GM21737 (cell line): ENCODE data around the gene CNTNAP2.
"Not testable (repeated sequence)": the region's sequence is repeated elsewhere in the genome, so short reads cannot be mapped to it uniquely, and the experiment has no call there.

Experiments used
- ATAC-seq: cut with Tn5 transposase; IDR thresholded peaks from one replicate; pipeline ENCODE4 v1.9.1; 2021; ENCODE audit warnings: mild to moderate bottlenecking, moderate library complexity; ENCODE audit not compliant: unreplicated experiment

CNTNAP2 gene

DNA sequence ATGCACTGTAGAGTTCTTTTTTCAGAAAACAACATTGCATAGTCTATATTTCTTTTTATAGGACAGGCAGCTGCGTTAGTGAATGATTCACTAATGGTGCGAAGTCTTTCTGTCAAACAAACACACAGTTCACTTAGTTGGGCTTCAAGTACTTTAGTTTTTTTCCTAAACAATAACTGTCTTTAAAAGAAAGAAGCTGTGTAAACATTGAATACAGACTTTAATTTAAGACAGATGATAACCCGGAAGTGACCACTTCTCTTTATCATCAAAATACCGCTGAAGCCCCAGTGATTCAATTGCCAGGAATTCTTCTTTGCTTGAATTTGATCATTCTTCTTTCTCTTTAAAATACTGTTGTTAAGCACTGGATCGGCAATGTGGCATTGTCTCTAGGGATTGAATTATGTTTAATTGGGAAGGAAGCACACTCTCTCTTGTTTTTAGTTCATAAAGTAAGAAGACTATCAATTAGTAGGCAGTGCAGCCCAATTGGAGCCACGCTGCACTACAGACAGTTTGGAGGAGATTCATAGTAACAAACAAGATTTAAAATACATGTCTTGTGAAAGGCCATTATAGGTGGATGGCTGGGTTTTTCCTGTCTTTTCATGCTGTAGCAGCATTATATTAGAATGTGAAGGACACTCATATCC lies 30.4 kb downstream of the CNTNAP2 start:
- ATAC-seq: no peak

DNA sequence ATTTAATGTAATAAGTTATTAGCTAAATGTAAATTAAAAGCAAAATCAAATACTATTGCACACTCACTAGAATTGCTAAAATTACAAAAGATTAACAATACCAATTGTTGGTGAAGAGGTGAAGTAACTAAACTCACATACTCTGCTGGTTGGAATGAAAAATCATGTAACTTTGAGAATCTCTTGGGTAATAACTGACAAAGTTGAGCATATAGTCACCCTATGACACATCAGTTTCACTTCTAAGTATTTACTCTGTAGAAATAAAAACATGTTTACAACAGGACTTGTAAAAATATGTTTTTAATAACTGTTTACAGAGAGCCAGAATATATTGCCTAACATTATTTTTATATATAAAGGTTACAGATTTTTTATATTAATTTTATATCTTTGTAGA lies 33.6 kb downstream of the CNTNAP2 start:
- no peak for ATAC-seq

DNA sequence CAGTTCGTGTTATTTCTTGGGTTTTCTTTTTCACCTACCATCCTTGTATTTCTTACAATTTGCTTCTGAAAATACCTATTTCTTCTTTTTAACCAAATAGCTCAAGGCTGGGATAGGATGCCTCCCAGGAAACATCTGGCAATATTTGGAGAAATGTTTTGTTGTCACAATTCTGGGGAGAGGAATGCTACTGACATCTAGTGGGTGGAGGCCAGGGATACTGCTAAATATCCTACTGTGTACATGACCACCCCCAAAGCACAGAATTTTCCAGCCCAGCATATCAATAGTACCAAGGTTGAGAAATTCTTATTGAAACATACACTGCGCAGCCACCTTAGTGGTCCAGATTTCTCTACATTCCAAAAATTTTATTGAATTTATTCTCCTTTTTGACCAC lies 55.5 kb downstream of the CNTNAP2 start:
- ATAC-seq: no peak

DNA sequence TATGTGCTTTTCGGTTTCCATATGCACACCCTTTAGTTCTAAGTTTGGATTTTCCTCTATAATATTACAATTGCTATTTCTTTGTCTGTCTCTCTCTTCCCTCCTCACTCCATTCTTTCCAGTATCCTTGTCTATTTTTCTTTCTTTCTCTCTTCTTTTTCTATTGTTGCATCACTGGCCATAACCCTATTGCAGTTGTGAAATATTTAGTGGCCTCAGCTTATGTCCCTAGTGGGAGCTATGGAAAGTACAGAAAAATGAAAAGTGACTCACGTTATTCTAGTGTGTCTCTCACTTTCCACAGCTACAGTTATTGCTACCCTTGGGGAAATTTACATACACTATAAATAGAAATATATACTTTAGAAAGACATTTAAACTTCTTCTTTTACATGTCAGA lies 59.1 kb downstream of the CNTNAP2 start:
- no peak for ATAC-seq

DNA sequence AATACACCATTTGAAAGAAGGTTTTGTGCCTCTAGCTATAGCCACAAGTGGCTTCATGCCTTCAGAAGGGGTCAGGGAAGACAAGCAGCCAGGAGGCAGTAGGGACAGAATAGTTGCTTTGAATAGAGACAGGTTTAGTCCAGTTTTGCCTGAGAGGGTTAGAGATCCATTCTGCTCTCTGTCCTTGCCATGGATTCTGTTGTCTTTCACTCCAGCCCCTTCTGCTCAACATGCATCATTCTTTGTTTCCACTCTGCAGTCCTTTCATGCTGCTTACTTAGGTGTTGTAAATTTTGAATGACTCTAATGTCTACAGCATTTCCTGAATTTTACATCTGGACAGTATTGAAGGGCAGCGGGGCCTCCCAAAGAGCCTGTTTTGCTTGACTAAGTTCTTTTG lies 60.3 kb downstream of the CNTNAP2 start:
- no peak for ATAC-seq

DNA sequence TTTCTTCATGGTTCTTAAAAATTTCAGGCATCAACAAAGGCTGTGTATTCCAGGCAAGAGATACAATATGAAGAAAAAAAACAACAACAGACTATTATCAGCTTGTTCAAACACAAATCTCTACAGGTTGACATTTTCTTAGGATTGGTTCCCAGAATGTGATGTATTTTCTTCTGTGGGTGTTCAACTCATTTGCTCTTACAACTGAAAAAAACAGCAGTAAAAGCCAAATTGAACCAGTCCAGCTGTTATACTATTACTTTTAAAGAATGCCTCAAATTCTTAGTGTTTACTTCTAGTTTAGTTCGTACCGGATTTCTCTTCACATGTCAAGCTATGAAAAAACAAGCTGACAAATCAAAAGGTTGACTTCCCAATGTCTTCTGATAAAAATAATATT lies 60.7 kb downstream of the CNTNAP2 start:
- ATAC-seq: no peak

DNA sequence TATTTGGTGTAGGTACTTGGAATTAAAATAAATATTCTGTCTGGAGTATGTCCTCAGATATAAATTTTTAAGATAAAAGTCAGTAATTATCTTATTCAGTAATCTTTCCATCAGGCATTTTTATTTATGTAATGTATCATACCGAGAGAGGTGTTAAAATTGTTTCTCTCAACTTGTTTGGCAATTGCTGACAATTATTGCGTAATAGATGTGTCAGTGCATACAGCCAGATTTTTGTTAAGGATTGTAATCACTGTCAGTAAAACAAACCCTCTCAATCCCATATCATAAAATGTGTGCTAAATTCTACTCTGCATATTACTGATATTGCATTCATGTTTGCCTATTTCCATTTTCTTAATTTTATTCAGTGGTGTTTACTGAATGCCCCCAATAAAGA lies 69.2 kb downstream of the CNTNAP2 start:
- ATAC-seq: no peak

DNA sequence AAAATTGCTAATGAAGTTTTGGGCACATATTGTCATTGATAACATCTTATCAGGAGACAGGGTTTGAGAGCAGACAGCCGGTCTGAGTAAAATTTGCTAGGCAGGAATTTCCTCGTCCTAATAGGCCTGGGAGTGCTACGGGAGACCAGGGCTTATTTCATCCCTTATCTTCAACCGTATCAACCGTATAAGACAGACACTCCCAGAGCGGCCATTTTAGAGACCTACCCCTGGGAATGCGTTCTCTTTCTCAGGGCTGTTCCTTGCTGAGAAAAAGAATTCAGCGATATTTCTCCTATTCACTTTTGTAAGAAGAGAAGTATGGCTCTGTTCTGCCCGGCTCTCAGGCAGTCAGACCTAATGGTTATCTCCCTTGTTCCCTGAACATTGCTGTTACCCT lies 74.8 kb downstream of the CNTNAP2 start:
- not testable (repeated sequence) for ATAC-seq

DNA sequence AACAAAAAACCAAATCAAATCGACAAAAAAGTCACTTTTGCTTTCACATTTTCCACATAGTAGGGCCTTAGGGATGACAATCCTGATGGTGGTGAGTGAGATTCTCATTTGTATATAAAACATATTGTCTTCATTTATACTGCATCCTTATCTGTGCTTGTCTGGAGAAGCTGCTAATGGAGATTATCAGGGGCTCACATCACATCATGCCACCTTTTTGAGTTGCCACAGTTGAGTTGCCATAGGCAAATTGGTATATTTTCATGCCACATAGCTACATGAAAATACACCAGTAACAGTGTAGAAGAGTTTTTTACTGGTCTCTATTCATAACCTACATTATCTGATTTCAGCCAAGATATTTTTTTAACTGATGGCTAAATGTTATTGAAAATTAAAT lies 85.3 kb downstream of the CNTNAP2 start:
- ATAC-seq: no peak

DNA sequence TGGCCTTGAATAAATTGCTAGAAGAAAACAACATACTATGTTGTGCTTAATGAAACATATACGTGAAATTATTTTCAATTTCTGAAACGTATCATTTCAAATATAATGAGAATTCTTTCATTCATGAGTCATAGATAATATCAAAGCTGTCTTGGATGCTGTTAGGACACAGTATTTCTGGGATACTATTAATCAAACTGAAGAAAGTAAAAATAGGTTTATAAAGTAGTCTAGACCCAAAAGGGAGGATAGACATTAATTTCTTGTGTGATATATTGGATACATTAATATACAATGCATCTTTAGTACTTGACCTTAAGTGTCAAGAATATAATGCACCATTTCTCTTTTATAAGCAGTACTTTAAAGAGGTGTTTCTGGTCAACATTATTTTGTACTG lies 89.7 kb downstream of the CNTNAP2 start:
- no peak for ATAC-seq

DNA sequence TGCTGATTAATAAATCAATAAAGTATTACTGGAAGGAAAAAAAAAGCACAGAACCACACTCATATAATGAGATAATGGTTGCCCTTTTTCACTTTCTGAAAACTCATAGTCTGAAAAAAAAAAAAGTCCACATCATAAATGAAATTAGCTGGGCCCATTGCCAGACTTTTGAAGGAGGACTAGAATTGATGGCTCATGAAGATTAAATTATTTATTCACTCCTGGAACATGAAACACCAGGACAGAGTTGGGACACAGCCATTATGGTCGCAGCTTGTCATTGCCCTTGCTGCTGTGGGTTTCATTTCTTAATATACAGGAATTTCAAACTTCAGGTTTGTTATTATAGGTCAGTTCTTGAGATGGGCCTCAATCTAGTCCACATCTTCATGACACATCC lies 91.9 kb downstream of the CNTNAP2 start:
- ATAC-seq: no peak

DNA sequence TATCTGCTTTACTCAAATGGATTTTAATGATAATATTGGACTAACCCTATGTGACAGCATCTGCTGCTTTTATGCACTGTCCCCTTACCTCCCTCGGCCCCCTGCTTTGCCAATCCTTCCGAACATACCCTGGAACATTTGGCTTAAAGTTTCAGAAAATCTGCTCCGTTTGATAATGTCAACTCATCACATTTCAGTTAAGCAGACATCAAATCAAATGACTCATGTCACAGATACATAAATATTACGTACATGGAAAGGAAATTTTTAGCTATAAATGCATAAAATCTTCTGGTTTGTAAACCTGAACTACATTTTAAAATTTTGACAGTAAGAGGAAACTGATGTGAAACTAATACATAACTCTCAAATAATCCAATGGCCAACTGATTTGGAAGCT lies 98.2 kb downstream of the CNTNAP2 start:
- no peak for ATAC-seq

DNA sequence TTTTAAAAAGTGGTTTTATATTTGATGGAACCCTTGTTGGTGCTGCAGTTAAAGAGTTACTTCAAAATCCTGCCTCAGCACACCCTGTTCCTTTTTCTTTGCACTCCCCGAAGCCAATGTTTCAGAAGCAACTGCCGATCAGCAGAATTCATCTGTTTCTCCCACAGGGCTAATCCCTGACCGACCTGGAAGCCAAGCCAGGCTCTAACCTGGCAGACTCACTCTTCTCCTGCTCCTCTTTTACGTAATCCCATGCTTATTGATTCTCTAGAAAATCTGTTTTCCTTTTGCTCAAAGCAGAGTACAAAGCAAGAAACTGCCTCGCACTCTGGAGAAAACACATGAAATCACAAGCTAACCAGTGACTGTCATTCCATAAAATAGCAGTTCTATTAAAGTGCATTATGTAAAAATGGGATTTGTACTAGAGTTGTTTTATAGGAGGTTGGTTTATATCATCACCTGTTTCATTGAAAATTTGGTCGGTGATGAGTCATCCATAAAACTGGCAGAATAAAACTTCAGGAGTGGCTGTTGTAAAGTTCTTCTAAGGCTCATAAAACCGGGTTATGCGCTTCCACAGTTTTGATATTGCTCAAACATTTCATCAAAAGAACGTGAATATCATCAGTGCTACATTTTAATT lies 99.9 kb downstream of the CNTNAP2 start:
- ATAC-seq: no peak

DNA sequence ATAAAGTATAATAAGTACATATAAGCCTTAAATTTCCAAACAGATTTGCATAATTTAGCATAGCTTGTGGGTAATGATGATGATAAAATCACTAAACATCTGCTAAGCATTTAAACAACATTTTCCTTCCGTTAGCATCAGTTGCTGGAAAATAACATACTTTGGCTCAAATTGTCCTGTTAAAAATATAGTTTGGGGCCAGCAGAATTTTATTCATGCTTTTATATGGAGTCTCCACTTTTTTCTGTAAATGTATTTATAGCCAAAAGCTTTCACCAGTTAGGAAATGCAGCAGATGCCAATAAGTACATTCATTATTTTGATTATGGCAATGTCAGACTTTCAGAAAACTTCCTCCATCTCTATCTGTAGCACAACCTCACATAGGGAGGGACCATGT lies 107.2 kb downstream of the CNTNAP2 start:
- no peak for ATAC-seq

DNA sequence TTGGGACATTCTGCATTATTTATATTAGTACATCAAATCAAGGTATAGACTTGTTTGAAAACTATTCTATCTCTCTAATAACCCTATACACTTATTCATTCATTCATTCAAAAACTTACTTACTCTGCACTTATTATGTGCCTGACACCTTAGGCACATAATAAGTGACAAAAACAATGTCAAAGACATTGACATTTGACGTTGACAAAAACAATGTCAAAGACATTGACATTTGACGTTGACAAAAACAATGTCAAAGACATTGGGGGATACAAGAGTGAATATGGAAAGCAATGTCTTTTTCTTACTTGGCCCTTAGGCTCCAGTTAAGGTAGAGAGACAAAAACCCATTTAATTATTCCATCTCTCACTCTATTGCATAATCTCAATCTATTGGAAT lies 116.0 kb downstream of the CNTNAP2 start:
- ATAC-seq: no peak

DNA sequence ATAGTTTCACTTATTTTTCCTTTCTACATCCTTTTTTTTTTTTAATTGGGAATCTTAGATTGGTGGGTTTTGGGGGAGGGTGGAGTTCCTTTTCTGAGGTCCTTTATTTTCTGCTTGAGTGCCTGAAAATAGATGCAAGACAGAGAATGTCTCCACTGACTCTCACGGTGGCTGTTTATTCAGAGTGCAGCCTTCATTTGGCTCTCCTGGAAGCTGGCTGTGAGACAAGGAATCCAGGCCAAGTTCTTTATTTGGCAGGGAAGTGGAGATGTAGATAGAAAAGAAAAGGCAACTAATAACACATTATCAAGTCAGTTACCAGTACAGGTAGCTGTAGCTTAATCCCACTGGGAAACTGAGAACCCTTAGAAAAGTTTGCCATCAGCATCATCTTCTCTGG lies 118.6 kb downstream of the CNTNAP2 start:
- no peak for ATAC-seq

DNA sequence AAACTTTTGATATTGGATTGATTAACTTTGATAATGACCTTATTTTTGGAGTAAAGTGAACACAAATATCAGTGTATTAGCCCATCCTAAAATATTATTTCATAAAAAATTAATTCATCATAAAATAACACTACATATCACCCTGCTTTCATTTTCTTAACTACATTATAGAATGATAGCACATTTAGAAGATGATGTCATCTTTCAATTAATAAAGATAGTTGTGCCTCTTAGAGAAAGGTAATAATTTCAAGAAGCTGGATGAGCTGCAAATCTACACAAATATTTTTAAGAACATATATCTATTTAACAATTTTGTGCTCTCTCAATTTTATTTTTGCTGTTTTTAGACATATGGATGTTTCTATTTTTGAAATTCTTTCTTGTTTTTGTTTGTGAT lies 126.1 kb downstream of the CNTNAP2 start:
- no peak for ATAC-seq

DNA sequence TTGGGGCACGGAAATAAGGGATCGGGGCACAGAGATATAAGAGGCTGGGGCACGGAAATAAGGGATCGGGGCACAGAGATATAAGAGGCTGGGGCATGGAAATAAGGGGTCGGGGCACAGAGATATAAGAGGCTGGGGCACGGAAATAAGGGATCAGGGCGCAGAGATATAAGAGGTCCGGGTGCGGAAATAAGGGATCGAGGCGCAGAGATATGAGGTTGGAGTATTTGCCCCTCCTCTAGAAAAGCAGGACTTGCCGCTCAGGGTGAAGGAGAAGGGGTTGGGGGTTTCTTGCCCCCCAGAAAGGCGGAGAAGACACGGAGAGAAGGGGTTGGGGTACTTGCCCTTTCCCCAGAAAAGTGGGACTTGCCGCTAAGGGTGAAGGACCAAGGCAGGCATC lies 131.4 kb downstream of the CNTNAP2 start:
- ATAC-seq: not testable (repeated sequence)

DNA sequence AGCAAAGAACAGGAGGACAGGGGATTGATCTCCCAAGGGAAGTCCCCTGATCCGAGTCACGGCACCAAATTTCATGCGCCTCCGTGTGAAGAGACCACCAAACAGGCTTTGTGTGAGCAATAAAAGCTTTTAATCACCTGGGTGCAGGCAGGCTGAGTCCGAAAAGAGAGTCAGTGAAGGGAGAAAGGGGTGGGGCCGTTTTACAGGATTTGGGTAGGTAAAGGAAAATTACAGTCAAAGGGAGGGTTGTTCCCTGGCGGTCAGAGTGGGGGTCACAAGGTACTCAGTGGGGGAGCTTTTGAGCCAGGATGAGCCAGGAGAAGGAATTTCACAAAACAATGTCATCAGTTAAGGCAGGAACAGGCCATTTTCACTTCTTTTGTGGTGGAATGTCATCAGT lies 132.1 kb downstream of the CNTNAP2 start:
- not testable (repeated sequence) for ATAC-seq

DNA sequence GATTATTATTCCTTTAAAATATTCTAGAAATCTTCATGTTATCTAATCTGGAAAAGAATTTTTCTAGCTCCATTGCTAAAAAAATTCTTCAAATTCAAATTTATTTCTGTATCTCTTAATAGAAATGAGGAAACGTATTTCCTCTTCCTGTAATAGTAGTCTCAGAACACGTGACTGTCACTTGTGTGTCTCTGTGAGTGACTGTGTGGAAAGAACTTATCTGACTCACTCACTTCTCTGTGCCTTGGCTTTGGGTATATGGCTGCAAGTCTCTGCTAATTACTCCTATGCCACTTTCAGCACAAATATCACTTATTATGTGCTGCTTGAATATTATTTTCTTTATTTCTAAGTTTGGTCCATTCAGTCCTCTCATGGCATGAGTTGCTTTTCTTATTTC lies 132.7 kb downstream of the CNTNAP2 start:
- no peak for ATAC-seq

DNA sequence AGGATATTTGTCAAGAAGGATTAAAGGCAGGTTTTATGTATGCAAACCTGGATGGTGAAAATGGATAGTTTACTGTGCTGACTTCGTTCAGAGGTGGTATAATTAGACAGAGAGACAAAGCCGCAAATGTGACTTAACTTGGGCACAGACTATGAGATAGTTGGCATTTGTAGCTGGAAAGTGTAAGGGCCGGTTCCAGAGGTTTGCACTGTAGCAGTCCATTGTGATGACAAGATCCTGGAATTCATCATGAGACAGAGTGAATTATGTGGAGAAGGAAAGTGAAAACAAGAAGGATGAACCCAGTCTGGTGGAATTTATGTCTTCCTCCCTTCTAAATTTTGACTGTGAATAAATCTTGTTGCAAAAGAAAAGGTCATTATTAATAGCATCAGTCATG lies 139.0 kb downstream of the CNTNAP2 start:
- no peak for ATAC-seq

DNA sequence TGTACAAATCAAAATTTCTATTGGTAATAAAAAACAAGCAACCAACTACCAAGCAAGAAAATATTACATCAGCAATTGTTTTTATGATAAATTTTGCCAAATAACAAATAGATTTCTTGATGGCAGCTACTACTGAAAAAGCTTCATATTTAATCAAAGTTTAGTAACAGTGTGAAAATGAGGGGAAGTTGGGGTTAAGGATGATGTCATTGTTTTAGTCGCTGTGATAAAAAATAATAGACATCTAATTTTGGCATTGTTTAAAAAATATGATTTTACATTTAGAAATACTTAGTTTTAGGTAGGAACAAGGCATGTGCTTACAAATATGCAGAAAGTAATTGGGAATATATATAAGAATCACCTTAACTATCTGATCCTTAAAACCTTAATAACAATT lies 145.9 kb downstream of the CNTNAP2 start:
- ATAC-seq: no peak

DNA sequence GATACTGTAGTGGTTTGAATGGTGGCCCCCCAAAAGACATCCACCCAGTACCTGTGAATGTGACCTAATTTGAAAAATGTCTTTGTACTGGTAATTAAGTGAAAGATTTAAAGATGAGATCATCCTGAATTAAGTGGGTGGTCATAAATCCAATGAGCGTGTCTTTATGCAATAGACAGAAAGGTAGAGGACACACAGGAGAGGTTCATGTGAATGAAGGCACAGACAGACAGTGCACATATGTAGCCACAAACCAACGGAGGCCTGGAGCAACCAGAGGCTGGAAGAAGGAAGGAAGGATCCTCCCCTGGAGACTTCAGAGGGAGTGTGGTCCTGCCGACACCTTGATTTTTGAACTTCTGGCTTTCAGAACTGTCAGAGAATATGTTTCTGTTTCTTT lies 160.3 kb downstream of the CNTNAP2 start:
- ATAC-seq: no peak
